Suprapubic skin (tissue), 4 donors: ENCODE measurements around the gene RAD54L.

Experiments used
- CTCF ChIP-seq, 2 donors: fragments of 200-600 bp in 1 of 2; fragments of 450-650 bp in 1 of 2; sonication (generic) in 1 of 2; IDR thresholded peaks; one replicate each; pipeline ENCODE4 v1.5.1; 2016 to 2019; ENCODE audit warnings: antibody characterized with exemption in 2 of 2, mild to moderate bottlenecking in 1 of 2, moderate library complexity in 1 of 2
- EP300 ChIP-seq: sonication (generic); formaldehyde crosslinking; IDR thresholded peaks from one replicate; pipeline ENCODE4 v1.6.1; 2017; ENCODE audit warnings: antibody characterized with exemption
- POLR2A ChIP-seq, 2 donors: fragments of 450-650 bp; IDR thresholded peaks; one replicate each; pipeline ENCODE4 v1.6.1; 2017; ENCODE audit warnings: antibody characterized with exemption in 2 of 2, mild to moderate bottlenecking in 2 of 2, moderate library complexity in 2 of 2
- POLR2AphosphoS5 ChIP-seq, 3 donors: sonication (generic); formaldehyde crosslinking; IDR thresholded peaks; one replicate each; pipeline ENCODE4 v1.6.1; 2017; ENCODE audit warnings: antibody characterized with exemption in 3 of 3

- TF ChIP-seq CTCF (IDR thresholded peaks at IDR 0.05) = no peak
- TF ChIP-seq EP300 = no peak
- no peak for TF ChIP-seq POLR2AphosphoS5 (IDR thresholded peaks at IDR 0.05)
- no peak for TF ChIP-seq POLR2A (IDR thresholded peaks at IDR 0.05)
Observed at GRCh38 chr1:46236882-46237281, 10.7 kb upstream of the RAD54L start.
